Measurements from ENCODE around the gene RHBDL1.

Gene RHBDL1

DNA sequence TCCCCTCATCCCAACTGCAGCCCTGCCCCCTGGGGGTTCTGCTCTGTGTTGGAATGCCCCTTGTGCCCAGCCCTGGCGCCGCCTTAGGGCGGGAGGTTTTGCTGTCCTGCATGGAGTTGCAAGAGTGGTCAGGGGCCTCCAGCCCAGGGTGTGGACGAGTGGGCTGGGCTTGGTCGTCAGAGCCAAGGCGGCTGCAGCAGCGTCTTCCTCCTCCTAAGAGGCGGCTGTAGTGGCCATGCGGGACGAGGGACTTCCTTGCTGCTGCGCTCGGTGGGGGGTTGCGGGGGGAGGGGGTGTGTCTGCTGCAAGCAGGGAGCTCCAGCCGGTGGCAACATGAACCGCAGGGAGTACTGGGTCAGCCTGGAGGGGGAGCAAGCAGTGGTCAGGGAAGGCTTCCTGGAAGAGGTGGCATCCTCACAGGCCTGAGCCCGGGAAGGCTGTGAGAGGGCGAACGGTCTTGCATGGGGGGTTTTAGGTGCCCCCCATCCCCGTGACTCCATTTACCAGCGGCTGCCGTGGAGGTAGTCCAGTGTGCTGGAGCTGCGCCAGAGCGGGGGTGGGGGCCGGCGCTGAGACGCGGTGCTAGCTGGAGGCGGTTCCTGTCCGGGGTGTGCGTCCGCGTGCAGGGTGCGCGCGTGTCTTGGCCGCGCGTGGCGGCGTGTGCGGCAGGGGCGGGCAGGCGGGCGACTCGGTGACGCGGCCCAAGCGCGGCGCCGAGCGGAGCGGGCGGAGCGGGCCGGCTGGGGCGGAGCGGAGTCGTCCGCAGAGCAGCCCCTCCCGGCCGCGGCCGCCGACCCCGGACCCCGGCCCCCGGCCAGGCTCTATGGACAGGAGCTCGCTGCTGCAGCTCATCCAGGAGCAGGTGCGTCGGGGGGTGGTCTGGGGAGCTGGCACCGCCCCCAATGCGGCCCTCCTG is at the start of gene RHBDL1:
RHBDL1 (plus strand) TSS at position 704 of the 916 bp plus-strand sequence; CDS start at position 824, 120 bp downstream.
- FAIRE-seq, result no peak

DNA sequence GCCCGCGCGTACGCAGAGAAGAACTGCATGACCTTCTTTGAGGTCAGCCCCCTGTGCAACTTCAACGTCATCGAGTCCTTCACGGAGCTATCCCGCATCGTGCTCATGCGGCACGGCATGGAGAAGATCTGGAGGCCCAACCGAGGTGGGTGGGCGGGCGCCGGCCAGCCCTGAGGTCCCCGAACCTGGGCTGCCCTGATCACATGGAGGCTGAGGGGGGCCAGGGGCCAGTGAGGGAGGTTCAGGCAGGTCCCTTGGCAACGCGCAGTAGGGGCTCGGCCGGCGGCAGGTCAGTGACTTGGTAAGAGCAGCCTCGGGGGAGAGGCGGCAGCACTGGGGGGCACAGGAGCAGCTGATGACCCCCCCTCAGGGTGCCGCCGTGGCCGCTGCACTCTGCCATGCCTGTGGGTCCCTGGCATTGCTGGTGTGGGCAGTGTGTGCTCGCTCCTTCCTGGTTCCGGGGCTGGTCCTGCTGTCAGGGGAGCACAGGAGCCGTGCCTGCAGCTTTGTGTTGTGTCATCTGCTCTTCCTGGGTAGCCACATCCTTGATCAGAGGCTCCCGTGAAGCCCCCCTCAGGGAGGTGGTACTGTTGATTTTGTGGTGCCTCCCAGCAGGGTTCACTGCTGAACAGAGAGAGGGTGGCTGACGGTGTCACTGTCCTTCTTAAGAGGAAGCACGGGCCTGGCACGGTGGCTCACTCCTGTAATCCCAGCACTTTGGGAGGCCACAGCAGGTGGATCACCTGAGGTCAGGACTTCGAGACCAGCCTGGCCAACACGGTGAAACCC is 49.3 kb upstream of the RHBDL1 start:
- FAIRE-seq, result no peak

DNA sequence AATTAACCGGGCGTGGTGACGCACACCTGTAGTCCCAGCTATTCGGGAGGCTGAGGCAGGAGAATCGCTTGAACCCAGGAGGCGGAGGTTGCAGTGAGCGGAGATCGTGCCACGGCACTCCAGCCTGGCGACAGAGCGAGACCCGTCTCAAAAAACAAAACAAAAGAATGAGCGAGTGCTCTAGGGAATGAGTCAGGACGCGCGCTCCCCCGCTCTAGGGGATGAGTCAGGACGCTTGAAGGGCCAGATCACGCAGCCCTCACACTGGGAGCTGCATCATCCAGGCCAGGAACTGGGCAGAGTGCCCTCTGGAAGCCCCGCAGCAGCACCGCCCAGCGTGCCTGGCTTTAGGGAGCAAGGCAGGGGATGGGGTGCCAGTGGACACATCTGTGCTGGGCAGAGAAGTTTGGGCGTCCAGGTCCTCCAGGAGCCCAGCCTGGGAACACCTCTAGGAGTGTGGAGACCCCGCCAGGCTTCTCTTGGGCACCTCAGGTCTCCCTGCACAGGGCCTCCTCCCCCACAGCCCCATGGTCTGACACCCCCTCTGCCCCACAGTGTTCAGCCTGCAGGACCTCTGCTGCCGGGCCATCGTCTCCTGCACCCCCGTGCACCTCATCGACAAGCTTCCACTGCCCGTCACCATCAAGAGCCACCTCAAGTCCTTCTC is 48.6 kb upstream of the RHBDL1 start:
- FAIRE-seq, result no peak

DNA sequence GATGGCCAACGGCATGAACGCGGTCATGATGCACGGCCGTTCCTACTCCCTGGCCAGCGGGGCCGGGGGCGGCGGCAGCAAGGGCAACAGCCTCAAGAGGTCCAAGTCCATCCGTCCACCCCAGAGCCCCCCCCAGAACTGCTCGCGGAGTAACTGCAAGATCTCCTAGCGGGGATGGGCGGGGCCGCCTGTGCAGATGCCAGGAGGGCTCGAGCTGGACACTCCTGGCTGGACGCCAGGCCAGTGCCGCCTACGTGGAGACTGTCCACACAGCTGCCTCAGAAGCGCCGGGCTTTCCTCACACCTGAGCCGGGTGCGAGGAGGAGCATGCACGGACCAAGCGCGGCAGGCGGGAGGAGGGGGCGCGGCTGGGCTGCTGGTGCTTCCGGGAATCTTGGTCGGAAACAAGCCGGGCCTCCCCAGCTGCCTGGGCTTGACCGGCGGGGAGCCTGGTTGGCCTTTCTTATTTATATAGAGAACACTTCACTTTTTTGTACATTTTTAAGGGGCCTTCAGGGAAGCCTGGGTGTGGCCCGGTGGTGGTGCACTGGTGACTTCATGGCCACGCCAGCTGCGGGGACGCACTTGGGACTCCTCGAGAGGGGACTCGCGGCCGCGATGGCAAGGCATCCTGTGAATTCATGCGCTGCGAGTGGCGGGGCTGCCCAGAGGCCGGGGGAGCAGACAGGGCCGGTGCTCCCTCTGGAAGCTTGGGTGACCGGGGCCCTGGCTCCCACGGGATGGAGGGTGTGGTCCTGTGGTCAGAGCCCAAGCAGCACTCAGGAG is 47.8 kb upstream of the RHBDL1 start:
- FAIRE-seq, result no peak

DNA sequence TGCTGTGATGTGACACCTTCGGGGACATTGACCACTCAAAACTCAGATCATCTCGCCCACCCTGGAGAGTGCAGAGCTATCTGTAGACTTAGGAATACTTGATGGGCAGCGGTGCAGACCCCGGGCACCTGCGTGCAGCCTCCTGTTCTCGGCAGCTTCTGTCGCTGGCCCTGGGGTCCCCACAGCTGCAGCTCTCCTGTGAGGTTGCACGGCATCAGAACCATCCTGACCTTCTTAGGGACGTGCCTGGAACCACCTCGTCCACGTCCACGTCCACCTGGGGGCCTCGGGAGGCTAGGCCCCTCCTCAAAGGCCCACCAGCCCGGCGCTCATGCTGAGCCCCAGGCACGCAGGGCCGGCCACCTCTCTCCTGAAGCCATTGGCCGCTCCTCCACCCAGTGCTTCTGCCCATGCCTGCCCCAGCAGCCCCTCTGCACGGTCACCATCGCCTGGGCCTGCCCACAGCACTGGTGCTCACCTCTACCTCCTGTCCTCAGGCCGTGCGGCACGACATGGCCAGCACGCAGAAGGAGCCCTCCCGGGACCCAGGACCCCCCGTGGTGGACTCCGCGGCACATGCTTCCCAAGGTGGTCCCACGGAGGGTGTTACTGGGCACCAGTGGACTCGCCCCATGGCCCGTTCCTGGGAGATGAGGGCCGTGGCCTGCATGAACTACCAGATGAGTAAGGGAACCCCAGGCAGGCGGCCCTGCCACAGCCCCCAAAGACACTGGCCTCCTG is 47.0 kb upstream of the RHBDL1 start:
- no peak for FAIRE-seq

DNA sequence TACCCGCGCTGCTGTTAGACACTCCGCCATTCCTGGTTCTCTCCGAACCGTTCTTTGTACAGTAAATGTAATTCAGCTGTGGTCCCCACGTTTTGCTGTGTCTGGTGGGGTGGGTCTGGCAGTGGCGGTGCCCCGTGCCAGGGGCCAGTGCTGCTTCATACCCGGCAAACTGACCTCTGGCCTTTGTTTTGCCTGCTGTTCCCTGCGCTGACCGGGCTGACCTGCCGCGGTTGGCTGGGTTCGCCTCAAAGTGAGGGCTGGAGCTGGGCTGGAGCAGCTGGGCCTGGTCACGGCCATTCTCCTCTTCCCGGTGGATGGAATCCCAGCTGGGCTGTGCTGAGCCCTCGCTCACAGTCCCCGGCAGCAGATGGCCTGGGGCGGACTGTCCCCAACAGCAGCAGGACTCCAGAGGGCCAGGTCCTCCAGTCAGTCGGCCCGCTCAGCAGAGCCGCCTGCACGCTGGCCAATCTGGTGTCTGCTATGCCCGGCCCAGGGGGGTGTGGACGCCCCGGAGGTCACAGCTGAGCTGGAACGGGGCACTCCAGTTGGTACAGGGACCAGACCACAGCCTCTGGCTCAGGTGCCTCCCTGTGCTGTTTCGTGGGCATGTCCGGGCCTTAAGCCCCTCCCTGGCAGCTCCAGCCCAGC is 46.2 kb upstream of the RHBDL1 start:
- no peak for FAIRE-seq

DNA sequence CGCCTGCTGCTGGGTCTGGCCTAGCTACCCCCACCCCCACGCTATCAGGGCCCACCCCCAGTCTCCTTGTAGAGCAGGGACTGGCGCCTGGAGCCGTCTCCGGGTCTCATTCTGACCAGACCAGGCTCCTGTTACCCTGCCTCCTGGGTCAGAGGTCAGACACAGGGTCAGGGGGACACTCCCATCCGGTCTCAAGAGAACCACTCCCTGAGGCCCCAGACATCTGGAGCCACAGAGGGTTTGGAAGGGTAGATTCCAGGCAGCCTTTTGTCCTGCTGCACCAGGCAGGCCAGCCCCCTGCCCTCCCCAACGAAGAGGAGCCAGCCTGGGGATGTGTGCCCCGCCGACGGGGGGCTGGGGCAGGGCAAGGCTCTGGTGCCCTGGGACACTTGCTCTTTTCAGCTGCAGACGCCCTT is 45.6 kb upstream of the RHBDL1 start:
- FAIRE-seq, result no peak

DNA sequence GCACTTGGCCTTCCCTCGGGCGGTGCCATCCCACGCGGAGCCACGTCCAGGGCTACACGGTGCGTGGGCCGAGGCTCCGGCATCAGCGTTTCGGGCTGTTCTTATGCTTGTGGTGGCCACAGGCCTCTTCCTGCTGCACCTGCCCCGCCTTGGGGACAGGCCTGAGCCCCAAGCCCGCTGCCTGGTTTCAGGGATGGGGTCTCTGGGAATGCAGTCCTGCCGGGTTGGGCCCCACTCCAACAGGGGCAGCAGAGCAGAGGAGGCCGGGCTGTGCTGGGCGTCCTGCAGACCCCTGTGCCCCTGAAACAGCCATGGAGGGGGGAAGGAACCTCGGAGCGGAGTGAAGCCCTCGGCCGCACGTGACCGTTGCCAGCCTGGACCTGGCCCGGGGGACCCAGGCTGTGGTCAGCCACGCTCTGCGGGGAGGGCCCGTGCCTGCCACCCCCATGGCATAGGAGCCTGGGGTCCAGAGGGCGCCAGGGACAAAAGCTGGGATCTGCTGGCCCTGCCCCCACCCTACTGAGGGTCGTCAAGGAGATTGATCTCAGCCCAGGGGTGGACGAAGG is 45.1 kb upstream of the RHBDL1 start:
- FAIRE-seq, result no peak

DNA sequence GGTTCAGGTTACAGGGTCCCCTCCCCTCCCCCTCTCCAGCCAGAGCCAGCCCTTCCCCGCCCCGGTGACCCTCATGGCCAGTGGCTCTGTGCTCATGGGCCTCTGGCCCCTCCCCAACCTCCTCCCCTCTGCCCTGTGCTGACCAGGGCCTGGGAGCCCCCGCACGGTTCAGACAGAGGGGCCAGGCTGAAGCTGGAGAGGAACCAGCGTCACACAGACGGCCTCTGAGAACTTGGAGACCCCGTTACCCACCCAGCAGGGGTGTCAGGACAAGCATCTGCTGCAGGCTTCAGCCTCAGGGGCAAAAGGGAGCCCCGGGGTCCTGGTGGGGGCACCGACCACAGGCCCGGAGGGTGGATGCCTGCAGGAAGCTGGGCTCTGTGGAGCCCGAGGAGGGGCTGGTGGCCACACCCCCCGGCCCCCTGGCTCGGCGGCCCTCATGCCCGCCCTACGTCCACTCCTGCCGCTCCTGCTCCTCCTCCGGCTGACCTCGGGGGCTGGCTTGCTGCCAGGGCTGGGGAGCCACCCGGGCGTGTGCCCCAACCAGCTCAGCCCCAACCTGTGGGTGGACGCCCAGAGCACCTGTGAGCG is 44.6 kb upstream of the RHBDL1 start, which contains the start of gene WFIKKN1:
WFIKKN1 (plus strand) TSS at position 171 of the 591 bp plus-strand sequence; CDS start at position 440, 269 bp downstream.
- FAIRE-seq, result no peak

DNA sequence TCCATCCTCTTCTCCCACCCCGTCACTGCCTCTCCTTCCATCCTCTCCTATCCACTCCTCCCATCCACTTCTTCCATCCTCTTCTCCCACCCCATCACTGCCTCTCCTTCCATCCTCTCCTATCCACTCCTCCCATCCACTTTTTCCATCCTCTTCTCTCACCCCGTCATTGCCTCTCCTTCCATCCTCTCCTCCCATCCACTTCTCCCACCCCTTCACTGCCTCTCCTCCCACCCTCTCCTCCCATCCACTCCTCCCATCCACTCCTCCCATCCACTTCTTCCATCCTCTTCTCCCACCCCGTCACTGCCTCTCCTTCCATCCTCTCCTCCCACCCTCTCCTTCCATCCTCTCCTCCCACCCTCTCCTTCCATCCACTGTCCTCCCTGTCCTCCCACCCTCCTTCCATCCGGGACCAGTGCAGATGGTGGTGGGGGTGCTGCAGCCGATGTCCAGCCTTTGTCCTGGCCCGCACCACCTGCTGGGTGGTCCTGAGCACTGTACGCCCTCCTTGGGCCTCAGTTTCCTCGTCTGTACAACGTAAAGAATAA is 43.6 kb upstream of the RHBDL1 start:
- no peak for FAIRE-seq

DNA sequence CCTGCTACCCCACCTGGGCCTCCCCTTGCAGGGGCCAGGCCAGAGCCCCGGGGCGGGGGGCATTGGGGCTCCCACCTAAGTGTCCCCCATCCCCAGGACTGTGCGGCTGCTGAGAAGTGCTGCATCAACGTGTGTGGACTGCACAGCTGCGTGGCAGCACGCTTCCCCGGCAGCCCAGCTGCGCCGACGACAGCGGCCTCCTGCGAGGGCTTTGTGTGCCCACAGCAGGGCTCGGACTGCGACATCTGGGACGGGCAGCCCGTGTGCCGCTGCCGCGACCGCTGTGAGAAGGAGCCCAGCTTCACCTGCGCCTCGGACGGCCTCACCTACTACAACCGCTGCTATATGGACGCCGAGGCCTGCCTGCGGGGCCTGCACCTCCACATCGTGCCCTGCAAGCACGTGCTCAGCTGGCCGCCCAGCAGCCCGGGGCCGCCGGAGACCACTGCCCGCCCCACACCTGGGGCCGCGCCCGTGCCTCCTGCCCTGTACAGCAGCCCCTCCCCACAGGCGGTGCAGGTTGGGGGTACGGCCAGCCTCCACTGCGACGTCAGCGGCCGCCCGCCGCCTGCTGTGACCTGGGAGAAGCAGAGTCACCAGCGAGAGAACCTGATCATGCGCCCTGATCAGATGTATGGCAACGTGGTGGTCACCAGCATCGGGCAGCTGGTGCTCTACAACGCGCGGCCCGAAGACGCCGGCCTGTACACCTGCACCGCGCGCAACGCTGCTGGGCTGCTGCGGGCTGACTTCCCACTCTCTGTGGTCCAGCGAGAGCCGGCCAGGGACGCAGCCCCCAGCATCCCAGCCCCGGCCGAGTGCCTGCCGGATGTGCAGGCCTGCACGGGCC is 42.8 kb upstream of the RHBDL1 start:
- no peak for FAIRE-seq

DNA sequence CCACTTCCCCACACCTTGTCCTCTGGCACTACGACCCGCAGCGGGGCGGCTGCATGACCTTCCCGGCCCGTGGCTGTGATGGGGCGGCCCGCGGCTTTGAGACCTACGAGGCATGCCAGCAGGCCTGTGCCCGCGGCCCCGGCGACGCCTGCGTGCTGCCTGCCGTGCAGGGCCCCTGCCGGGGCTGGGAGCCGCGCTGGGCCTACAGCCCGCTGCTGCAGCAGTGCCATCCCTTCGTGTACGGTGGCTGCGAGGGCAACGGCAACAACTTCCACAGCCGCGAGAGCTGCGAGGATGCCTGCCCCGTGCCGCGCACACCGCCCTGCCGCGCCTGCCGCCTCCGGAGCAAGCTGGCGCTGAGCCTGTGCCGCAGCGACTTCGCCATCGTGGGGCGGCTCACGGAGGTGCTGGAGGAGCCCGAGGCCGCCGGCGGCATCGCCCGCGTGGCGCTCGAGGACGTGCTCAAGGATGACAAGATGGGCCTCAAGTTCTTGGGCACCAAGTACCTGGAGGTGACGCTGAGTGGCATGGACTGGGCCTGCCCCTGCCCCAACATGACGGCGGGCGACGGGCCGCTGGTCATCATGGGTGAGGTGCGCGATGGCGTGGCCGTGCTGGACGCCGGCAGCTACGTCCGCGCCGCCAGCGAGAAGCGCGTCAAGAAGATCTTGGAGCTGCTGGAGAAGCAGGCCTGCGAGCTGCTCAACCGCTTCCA is 42.0 kb upstream of the RHBDL1 start:
- FAIRE-seq, result no peak

DNA sequence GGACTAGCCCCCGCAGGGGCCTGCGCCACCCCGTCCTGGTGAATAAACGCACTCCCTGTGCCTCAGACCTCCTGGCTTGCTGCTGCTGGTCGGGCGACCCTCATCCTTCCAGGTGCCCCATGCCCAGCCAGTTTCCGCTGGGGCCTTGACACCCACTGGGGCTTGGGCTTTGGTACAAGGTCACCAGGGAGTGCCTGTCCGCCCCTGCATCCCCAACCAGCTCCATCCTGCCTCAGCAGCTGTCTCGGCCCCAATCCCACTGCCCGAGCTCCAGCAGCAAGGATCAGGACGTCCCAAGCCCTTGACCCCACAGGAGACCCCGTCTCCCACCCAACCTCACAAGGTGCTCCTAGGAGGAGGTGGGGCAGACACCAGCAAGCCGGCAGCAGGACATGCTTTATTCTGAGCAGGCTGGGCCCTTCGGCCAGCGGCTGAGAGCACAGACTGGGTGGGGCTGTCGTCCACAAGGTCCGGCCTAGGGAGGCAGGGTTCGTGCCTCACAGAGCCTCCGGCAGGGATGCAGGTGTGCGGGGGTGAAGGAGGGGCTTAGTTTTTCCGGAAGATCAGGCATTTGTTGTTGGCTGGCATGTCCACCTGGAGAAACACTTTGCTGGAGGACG is 41.3 kb upstream of the RHBDL1 start:
- FAIRE-seq, result no peak

DNA sequence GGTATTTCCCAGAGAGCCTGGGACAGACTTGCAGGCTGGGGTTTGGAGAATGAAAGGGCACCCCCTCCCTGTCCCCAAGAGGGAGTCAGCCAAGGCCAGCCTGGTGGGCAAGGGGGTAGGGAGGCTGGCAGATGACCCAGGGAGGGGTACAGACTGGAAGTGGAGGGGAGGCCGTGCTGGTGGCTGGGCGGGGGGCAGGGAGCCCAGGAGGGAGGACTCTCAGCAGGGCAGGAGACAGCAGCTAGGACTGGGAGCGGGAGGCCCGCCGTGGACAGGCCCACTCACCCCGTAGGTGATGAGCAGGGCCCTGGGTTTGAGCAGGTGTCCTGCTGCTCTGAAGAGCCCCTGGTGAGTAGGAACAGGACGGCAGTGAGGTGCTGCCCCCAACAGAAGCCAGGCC is 40.5 kb upstream of the RHBDL1 start:
- FAIRE-seq, result no peak

DNA sequence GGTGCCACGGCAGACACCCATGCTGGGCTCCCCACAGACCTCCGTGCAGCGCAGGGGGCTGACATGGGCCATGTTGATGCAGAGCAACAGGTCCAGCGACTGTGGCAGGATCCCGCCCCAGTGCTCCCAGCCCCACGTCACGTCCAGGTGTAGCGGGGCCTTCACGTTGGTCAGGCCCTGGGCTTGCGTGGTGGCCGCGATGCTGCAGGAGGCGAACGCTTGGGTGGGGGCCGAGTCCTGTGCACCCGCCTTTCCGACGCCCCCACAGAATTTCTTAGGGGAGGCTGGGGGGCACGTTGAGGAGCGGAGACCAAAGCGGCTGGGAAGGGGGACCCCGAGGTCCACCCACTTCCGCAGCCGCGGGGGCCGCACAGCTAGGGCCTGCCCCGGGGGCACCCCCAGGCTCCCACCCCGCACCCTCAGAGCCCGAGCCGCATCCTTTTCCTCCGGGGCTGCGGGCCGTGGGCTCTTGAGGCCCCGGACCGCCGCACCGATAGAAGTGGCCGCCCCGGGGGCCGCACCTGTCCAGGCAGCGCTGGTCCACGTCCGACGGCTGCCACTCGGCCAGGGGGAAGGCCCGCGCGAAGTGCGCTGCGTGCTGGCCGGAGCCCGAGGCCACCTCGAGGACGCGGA is 39.8 kb upstream of the RHBDL1 start:
- no peak for FAIRE-seq

DNA sequence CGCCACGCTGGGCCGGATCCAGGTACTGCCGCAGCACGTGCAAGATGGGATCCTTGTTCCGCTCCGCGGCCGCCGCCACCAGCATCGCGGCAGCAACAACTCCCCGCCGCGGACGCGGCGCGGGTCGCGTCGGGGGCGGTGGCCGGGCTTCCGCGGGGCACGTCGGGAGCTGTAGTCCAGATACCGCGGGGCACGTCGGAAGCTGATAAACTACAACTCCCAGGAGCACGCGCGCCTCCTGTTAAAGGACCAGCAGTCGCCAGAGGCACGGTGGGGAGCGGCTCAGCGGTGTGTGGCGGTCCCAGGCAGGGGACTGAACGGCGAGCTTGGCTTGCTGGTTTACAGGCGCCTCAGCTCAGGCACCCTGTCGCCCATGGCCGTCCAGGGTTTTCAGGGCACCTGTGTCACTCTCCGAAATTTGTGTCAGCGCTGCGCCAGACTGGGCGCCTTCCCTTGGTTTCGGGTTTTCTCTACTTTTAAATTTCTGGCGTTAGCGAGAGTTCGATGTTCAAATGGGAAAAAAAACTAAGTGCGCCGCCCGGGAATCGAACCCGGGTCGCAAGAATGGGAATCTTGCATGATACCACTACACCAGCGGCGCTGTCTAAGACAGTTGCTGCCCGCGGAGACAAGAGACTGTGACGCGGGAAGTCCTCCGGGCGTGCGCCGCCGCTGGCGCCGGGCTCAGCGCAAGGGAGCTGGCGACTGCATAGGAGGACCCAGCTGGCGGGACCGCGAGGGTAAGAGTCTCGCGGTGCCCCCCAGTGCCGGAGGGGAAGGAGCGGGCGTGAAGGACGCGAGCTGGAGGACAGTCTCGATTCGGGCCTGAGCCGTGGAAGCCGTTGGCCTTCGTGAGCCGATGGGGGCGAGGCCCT is 39.0 kb upstream of the RHBDL1 start, which contains the start of gene METTL26:
METTL26 (minus strand) TSS at position 100 of the 875 bp plus-strand sequence; CDS start at position 85, 15 bp downstream.
- peak; percentile 75 for FAIRE-seq
